HepG2 (cell line): ENCODE measurements around the gene GPS1. TPM values are rescaled to one million over a fixed set of nuclear protein-coding genes. Genes with fewer than 3 reads are reported as not detected.

Experiments
- AHR ChIP-seq: IDR thresholded peaks from 2 replicates; pipeline ENCODE4 v1.6.1; 2018; ENCODE audit warnings: missing genetic modification reagents, missing compliant biosample characterization
- BRF2 ChIP-seq: sonication (generic); formaldehyde crosslinking; IDR thresholded peaks from 2 replicates; pipeline ENCODE4 v1.8.1; 2022; ENCODE audit warnings: mild to moderate bottlenecking, missing genetic modification reagents
- EEA1 ChIP-seq: sonication (generic); formaldehyde crosslinking; IDR thresholded peaks from 2 replicates; pipeline ENCODE4 v1.5.1; 2020; ENCODE audit warnings: mild to moderate bottlenecking, missing genetic modification reagents, borderline replicate concordance
- ELF1 ChIP-seq: sonication (generic); formaldehyde crosslinking; IDR thresholded peaks from 2 replicates; pipeline ENCODE4 v1.4.0; 2020; ENCODE audit warnings: missing genetic modification reagents
- FOXP4 ChIP-seq: sonication (generic); formaldehyde crosslinking; IDR thresholded peaks from 2 replicates; pipeline ENCODE4 v1.4.0; 2020; ENCODE audit warnings: missing genetic modification reagents
- HMGXB3 ChIP-seq: sonication (generic); formaldehyde crosslinking; IDR thresholded peaks from 2 replicates; pipeline ENCODE4 v1.4.0; 2020; ENCODE audit warnings: missing genetic modification reagents, borderline replicate concordance
- KMT2B ChIP-seq: IDR thresholded peaks from 2 replicates; pipeline ENCODE4 v1.6.1; 2016; ENCODE audit warnings: missing genetic modification reagents, missing compliant biosample characterization
- NFYB ChIP-seq: sonication (generic); formaldehyde crosslinking; IDR thresholded peaks from 2 replicates; pipeline ENCODE4 v1.4.0; 2020; ENCODE audit warnings: missing genetic modification reagents
- PCBP1 ChIP-seq: fragments of 200-400 bp; formaldehyde crosslinking; IDR thresholded peaks from 2 replicates; pipeline ENCODE4 v1.6.1; 2017; ENCODE audit warnings: mild to moderate bottlenecking, low read depth, low read length, borderline replicate concordance
- SP1 ChIP-seq, 2 experiments: fragments of 450-650 bp in 1 of 2; sonication (generic) in 1 of 2; formaldehyde crosslinking in 1 of 2; IDR thresholded peaks; 2 replicates each; pipeline versions ENCODE4 v1.4.0 to v1.6.1; 2016 to 2020; ENCODE audit warnings: missing genetic modification reagents in 1 of 2
- YEATS4 ChIP-seq: sonication (generic); formaldehyde crosslinking; IDR thresholded peaks from 2 replicates; pipeline ENCODE4 v1.4.0; 2020; ENCODE audit warnings: missing genetic modification reagents, borderline replicate concordance
- ZFY ChIP-seq: sonication (generic); formaldehyde crosslinking; IDR thresholded peaks from 2 replicates; pipeline ENCODE4 v1.4.0; 2020; ENCODE audit warnings: missing genetic modification reagents
- ZNF556 ChIP-seq: sonication (generic); formaldehyde crosslinking; IDR thresholded peaks from 2 replicates; pipeline ENCODE4 v1.4.0; 2020; ENCODE audit warnings: mild to moderate bottlenecking, missing genetic modification reagents, borderline replicate concordance
- ZNF557 ChIP-seq: sonication (generic); formaldehyde crosslinking; IDR thresholded peaks from 2 replicates; pipeline ENCODE4 v1.4.0; 2020; ENCODE audit warnings: missing genetic modification reagents
- ZZZ3 ChIP-seq: sonication (generic); formaldehyde crosslinking; IDR thresholded peaks from 2 replicates; pipeline ENCODE4 v1.4.0; 2020; ENCODE audit warnings: missing genetic modification reagents, mild to moderate bottlenecking, borderline replicate concordance
- polyA plus RNA-seq, 8 experiments: library from polyadenylated mRNA; depleted of rRNA in 3 of 8; stranded (reverse) in 7 of 8; unstranded in 1 of 8; fragments of >200 nt; fragmentation: Illumina TruSeq in 4 of 8; extraction: Trizol in 4 of 8; gene quantifications; 2 replicates each; pipeline versions ENCODE4 v1.2.1 to v1.2.3, GENCODE V29; 2011 to 2016; ENCODE audit warnings: low read depth in 4 of 8, missing spikeins in 1 of 8, mixed read lengths in 1 of 8; ENCODE audit not compliant: insufficient read depth in 1 of 8
- total RNA-seq, 5 experiments: library from RNA; depleted of rRNA; stranded (reverse); fragments of >200 nt; fragmentation: Illumina TruSeq; extraction: Trizol; gene quantifications; 2 replicates each; pipeline ENCODE4 v1.2.3, GENCODE V29; 2016; ENCODE audit warnings: low read depth in 1 of 5
- TF ChIP-seq, protein P1 (sequence below), 2 experiments: sonication (generic) in 1 of 2; formaldehyde crosslinking in 1 of 2; IDR thresholded peaks; 2 replicates each; pipeline versions ENCODE4 v1.4.0 to v1.6.1; 2018 to 2020; ENCODE audit warnings: missing genetic modification reagents in 2 of 2, borderline replicate concordance in 1 of 2, low read depth in 1 of 2, mild to moderate bottlenecking in 1 of 2, missing biosample characterization in 1 of 2
- TF ChIP-seq, protein P2 (sequence below): sonication (generic); formaldehyde crosslinking; IDR thresholded peaks from 2 replicates; pipeline ENCODE4 v1.4.0; 2020; ENCODE audit warnings: missing genetic modification reagents

GPS1 gene
- total and polyA plus RNA-seq, 2 of the 13 experiments (the other 11 are each of a cell fraction or from before 2014, with no cell fraction given): 124 to 128 TPM

DNA sequence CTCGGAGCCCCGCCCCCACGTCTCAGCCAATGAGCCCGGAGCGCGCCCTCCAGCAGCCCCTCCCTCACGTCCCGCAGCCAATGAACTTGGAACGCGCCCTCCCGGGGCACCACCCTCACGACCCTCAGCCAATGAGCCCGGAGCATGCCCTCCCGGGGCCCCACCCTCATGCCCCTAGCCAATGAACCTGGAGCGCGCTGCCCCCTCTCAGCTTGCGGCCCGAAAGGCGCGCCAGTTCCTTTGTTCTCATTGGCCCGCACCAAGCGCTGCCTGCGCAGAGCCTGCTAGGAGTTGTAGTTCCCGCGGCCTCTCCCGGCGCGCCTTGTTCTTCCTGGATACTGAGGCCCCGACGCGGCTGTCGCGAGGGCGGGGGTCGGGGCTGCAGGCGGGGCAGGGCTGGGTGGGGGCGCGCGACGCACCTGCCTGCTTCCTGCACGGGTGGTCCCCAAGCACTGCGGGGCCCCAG, 28.7 kb upstream of the GPS1 start, which contains the start of gene LRRC45 (continued):
- TF ChIP-seq ZZZ3 (no peak), ZFY (CRISPR knock-in tag) (0 out of 2 replicates have a peak, but pooled peaks have one; percentile 59), HMGXB3 (CRISPR knock-in tag) (0 out of 2 replicates have a peak, but pooled peaks have one; percentile 73), YEATS4 (CRISPR knock-in tag) (peak; percentile 11; the same call in 1 of the 2 replicates), ELF1 (CRISPR knock-in tag) (peak; percentile 93), NFYB (peak; percentile 91), KMT2B (CRISPR knock-in tag) (no peak), BRF2 (no peak), PCBP1 (0 out of 2 replicates have a peak, but pooled peaks have one; percentile 89), AHR (no peak; the same call in 1 of the 2 replicates), FOXP4 (CRISPR knock-in tag) (no peak), ZNF556 (CRISPR knock-in tag) (0 out of 2 replicates have a peak, but pooled peaks have one; percentile 14), EEA1 (no peak), SP1 (IDR thresholded peaks at IDR 0.05) (peak; percentile 95), SP1 (CRISPR knock-in tag; IDR thresholded peaks at IDR 0.05) (peak; percentile 98), ZNF557 (no peak)
- TF ChIP-seq, protein P1, sequence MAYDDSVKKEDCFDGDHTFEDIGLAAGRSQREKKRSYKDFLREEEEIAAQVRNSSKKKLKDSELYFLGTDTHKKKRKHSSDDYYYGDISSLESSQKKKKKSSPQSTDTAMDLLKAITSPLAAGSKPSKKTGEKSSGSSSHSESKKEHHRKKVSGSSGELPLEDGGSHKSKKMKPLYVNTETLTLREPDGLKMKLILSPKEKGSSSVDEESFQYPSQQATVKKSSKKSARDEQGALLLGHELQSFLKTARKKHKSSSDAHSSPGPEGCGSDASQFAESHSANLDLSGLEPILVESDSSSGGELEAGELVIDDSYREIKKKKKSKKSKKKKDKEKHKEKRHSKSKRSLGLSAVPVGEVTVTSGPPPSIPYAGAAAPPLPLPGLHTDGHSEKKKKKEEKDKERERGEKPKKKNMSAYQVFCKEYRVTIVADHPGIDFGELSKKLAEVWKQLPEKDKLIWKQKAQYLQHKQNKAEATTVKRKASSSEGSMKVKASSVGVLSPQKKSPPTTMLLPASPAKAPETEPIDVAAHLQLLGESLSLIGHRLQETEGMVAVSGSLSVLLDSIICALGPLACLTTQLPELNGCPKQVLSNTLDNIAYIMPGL (CRISPR knock-in tag; IDR thresholded peaks at IDR 0.05; ENCODE audit: borderline replicate concordance in 1 of 2, low read depth in 1 of 2): peak in 1 of 2 experiments; percentile 7; a peak in 1 of 4 replicates
- TF ChIP-seq, protein P2, sequence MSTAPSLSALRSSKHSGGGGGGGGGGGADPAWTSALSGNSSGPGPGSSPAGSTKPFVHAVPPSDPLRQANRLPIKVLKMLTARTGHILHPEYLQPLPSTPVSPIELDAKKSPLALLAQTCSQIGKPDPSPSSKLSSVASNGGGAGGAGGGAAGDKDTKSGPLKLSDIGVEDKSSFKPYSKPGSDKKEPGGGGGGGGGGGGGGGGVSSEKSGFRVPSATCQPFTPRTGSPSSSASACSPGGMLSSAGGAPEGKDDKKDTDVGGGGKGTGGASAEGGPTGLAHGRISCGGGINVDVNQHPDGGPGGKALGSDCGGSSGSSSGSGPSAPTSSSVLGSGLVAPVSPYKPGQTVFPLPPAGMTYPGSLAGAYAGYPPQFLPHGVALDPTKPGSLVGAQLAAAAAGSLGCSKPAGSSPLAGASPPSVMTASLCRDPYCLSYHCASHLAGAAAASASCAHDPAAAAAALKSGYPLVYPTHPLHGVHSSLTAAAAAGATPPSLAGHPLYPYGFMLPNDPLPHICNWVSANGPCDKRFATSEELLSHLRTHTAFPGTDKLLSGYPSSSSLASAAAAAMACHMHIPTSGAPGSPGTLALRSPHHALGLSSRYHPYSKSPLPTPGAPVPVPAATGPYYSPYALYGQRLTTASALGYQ (CRISPR knock-in tag): 0 out of 2 replicates have a peak, but pooled peaks have one; percentile 12
